Measurements from ENCODE around the gene CES2. TPM values are rescaled to one million over a fixed set of nuclear protein-coding genes. Genes with fewer than 3 reads are reported as not detected.
"Not testable (repeated sequence)": the region's sequence is repeated elsewhere in the genome, so short reads cannot be mapped to it uniquely, and the experiment has no call there.

CES2 gene
- total RNA-seq, 1 experiment from 2014 or later: 21.9 TPM

DNA sequence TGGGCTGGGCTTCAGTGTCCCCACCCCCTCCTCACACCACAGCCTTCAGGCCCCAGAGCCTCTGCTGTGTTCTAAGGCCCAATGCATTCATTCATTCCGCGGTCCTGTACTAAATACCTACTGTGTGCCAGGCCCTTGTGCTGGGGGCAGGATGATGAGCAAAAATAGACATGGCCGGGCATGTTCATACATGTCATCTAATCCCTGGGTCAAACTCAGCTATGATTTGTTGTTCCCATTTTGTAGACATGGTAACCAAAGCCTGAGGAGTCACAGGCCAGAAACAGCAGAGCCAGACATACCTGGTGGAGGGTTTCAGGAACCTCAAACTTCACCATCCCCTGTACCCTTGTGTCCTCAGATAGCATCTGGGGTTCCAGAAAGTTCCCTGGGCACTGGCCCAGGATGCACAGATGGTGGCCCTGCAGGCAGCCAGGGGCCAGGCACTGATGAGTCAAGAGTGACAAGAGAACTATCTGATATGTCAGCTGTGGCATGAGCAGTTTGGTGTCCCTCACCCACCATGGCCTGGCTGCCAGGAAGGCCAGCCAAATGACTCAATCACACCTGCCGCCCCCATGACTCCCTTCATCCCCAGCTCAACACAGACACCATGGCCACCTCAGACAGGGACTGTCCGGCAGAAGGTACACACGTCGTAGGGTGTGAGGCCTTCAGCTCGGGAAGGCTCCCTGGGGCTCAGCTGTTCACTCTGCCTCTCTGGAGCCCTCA is 7.2 kb upstream of the CES2 start:
- H3K9me3 ChIP-seq (replicated peaks): 0 out of 2 replicates have a peak, but pooled peaks cover 4% of the 10 kb centered on the region
- no peak for DNase-seq (ENCODE audit: low read depth in 1 of 2, low spot score in 2 of 2)
- H3K36me3 ChIP-seq: peaks cover 14% of the 10 kb centered on the region
- peaks cover 21% of the 10 kb centered on the region for H3K27me3 ChIP-seq (replicated peaks)
- no peak overlapping the region for H3K4me3 ChIP-seq
- H3K27ac ChIP-seq: no peak overlapping the region
- H3K4me1 ChIP-seq (replicated peaks): peaks cover 28% of the 10 kb centered on the region

- Histone ChIP-seq H3K27me3 (replicated peaks) (peaks cover 21% of the 10 kb centered on the region), H3K4me1 (replicated peaks) (peaks cover 35% of the 10 kb centered on the region), H3K9me3 (replicated peaks) (0 out of 2 replicates have a peak, but pooled peaks cover 4% of the 10 kb centered on the region), H3K36me3 (peaks cover 20% of the 10 kb centered on the region), H3K27ac (no peak overlapping the region), H3K4me3 (no peak overlapping the region)
- DNase-seq (ENCODE audit: low read depth in 1 of 2, low spot score in 2 of 2): no peak
Observed at GRCh38 chr16:66928702-66929388, 6.5 kb upstream of the CES2 start.

DNA sequence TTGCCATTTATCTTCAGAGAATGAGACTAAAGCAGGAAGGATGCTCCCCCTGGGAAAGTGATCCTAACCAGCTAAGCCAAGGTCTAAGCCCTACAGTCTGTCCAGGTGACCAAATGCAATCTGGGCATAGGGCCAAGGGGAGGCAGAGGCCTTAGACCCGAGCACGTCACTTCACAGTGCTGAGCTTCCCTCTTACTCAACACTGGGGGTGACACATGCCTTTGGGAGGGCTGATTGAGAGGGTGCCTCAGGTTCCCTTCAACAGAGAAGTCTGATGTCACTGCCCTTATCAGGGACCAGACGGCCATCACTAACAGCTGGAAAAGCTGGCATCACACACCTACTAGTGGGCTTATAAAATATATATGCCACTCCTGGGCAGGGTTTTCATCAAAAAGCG is 5.1 kb upstream of the CES2 start:
- peaks cover 29% of the 10 kb centered on the region for H3K4me1 ChIP-seq (replicated peaks)
- peaks cover 9% of the 10 kb centered on the region for H3K27me3 ChIP-seq (replicated peaks)
- H3K9me3 ChIP-seq (replicated peaks): no peaks in the 10 kb centered on the region
- DNase-seq (ENCODE audit: low read depth in 1 of 2, low spot score in 2 of 2): no peak
- peaks cover 24% of the 10 kb centered on the region for H3K36me3 ChIP-seq
- no peak overlapping the region for H3K4me3 ChIP-seq
- no peak overlapping the region for H3K27ac ChIP-seq

DNA sequence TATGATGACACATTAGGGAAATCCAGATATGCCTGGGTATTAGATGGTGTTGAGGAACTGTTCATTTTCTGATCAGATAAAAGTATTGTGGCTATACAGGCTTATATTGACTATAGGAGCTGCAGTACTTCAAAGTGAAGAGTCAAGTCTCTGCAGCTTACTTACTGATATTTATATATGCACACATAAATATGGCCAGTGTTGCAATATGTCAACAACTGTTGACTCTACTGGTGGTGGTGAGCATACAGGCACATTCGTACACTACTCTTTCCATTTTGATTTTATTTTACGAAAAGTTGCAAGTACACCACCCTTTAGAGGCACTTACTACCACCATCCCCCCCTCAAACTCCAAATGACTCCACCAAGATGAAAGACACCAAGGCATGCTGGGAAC is 3.7 kb upstream of the CES2 start:
- Histone ChIP-seq H3K36me3 (peaks cover 37% of the 10 kb centered on the region), H3K4me3 (no peak overlapping the region), H3K27me3 (replicated peaks) (no peaks in the 10 kb centered on the region), H3K9me3 (replicated peaks) (no peaks in the 10 kb centered on the region), H3K27ac (no peak overlapping the region), H3K4me1 (replicated peaks) (peaks cover 26% of the 10 kb centered on the region)
- no peak for DNase-seq (ENCODE audit: low read depth in 1 of 2, low spot score in 2 of 2)

- Histone ChIP-seq H3K4me1 (replicated peaks) (peaks cover 22% of the 10 kb centered on the region), H3K27me3 (replicated peaks) (no peaks in the 10 kb centered on the region), H3K4me3 (no peak overlapping the region), H3K9me3 (replicated peaks) (no peaks in the 10 kb centered on the region), H3K27ac (no peak overlapping the region), H3K36me3 (peaks cover 38% of the 10 kb centered on the region)
- no peak for DNase-seq (ENCODE audit: low read depth in 1 of 2, low spot score in 2 of 2)
Observed at GRCh38 chr16:66932076-66932475, 3.2 kb upstream of the CES2 start.

- peaks cover 50% of the 10 kb centered on the region for H3K36me3 ChIP-seq
- H3K27me3 ChIP-seq (replicated peaks): no peaks in the 10 kb centered on the region
- H3K4me1 ChIP-seq (replicated peaks): peaks cover 16% of the 10 kb centered on the region
- H3K27ac ChIP-seq: peak overlapping the region; percentile 49
- no peak for DNase-seq (ENCODE audit: low read depth in 1 of 2, low spot score in 2 of 2)
- H3K9me3 ChIP-seq (replicated peaks): no peaks in the 10 kb centered on the region
- H3K4me3 ChIP-seq: peak overlapping the region; percentile 77
Observed at GRCh38 chr16:66933776-66934137, 1.6 kb upstream of the CES2 start.

DNA sequence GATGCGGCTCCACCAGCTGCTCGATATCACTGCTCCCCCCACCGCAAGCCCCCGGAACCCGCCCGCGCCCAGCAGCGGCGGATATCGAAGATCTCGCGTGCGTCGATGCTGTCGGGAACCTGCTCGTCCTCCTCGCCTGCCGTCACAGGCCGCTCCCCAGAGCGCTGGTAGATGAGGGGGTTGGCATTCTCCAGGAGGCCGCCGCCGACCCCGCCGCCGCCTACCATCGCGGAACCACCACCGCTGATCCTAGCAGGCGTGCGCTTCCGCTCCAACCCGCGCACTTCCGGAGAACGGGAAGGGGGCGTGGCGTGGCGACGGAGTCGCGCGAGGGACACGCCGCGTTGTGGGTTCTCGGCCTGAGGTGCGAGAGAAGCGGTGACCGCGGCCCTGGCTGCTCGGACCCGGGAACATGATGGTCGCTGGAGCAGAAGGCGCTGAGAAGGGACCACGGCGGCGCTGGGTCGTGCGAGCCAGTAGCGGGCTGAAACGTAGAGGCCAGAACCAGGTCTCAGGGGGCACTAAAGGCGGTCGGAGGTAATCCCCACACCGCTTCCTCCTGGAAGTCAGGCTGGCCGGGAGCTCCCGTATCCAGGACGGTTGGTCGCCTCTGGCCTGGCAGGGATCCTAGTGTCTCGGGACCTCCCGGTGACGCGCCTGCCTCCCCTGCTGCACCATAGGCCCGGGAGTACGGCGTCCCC is 1.0 kb upstream of the CES2 start, which contains the start of gene CIAO2B:
Gene CIAO2B, minus strand, starts transcription at position 265 of the 701 bp plus-strand sequence. Its CDS starts 38 bp downstream, at position 227.
- peaks cover 56% of the 10 kb centered on the region for H3K36me3 ChIP-seq
- no peaks in the 10 kb centered on the region for H3K27me3 ChIP-seq (replicated peaks)
- peaks cover 16% of the 10 kb centered on the region for H3K4me1 ChIP-seq (replicated peaks)
- peak within 1 kb of the TSS; percentile 77 for H3K4me3 ChIP-seq
- H3K9me3 ChIP-seq (replicated peaks): no peaks in the 10 kb centered on the region
- DNase-seq (ENCODE audit: low read depth in 1 of 2, low spot score in 2 of 2): peak; percentile 88 to 89
- H3K27ac ChIP-seq: peak within 1 kb of the TSS; percentile 49

DNA sequence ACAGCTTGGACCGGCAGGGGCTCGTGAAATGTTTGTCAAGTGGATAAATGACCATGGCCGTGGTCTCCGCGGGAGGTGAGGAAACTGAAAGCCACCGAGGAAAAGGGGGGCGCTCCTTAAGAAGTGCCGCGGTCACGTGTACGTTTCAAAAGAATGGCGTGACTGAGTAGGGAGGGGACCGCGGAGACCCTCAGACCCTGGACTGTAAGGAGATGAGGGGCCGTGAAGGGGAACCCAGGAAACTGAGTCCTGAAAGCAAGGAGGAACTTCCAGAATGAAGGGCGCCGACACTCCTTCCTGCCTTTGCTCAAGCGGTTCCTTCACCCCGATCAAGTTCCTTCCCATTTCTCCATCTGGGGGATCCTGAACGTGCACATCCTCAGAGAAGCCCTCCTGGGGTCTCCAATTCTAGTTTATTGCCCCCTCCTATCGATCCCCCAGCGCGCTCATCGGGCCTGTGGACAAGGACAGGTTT is 440 bp upstream of the CES2 start:
- H3K9me3 ChIP-seq (replicated peaks); H3K27me3 ChIP-seq (replicated peaks): not testable (repeated sequence)
- H3K27ac ChIP-seq: peak overlapping the region; percentile 49
- peaks cover 62% of the 10 kb centered on the region for H3K36me3 ChIP-seq
- H3K4me1 ChIP-seq (replicated peaks): peaks cover 16% of the 10 kb centered on the region
- peak in 1 of 2 experiments; percentile 40 for DNase-seq (ENCODE audit: low read depth in 1 of 2, low spot score in 2 of 2)
- H3K4me3 ChIP-seq: peak overlapping the region; percentile 77

GRCh38 chr16:66936462-66936861 is 1.1 kb downstream of the CES2 start:
- Histone ChIP-seq H3K36me3 (peaks cover 75% of the 10 kb centered on the region), H3K4me3 (no peak overlapping the region), H3K4me1 (replicated peaks) (peaks cover 16% of the 10 kb centered on the region), H3K27me3 (replicated peaks) (no peaks in the 10 kb centered on the region), H3K27ac (no peak overlapping the region), H3K9me3 (replicated peaks) (no peaks in the 10 kb centered on the region)
- DNase-seq (ENCODE audit: low read depth in 1 of 2, low spot score in 2 of 2): no peak

GRCh38 chr16:66936889-66937554 is 1.7 kb downstream of the CES2 start:
- peaks cover 75% of the 10 kb centered on the region for H3K36me3 ChIP-seq

DNA sequence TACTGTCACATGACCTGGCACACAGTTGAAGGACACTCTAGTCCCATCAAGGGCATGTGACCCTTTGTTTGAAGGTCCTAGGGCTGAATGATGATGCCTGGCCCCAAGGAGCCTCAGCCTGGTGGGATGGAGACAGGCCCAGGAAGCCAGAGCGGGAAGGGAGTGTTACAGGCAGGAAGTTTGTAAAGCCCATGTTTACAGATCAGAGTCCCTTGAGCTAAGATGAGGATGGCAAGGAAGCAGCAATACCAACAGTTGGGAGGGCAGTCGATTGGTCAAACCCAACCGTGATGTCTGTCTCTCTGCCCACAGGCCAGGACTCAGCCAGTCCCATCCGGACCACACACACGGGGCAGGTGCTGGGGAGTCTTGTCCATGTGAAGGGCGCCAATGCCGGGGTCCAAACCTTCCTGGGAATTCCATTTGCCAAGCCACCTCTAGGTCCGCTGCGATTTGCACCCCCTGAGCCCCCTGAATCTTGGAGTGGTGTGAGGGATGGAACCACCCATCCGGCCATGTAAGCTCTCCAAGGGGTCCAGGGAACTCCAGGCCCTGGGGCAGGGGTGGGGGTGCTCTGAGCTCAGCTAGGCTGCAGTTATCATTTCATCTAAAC is 2.5 kb downstream of the CES2 start:
- H3K4me3 ChIP-seq: no peak overlapping the region
- H3K9me3 ChIP-seq (replicated peaks): no peaks in the 10 kb centered on the region
- DNase-seq (ENCODE audit: low read depth in 1 of 2, low spot score in 2 of 2): no peak
- no peaks in the 10 kb centered on the region for H3K27me3 ChIP-seq (replicated peaks)
- no peak overlapping the region for H3K27ac ChIP-seq
- H3K4me1 ChIP-seq (replicated peaks): peaks cover 15% of the 10 kb centered on the region
- peaks cover 77% of the 10 kb centered on the region for H3K36me3 ChIP-seq

More at GRCh38 chr16:66936889-66937554, 1.7 kb downstream of the CES2 start:
- Histone ChIP-seq H3K4me3 (no peak overlapping the region), H3K9me3 (replicated peaks) (no peaks in the 10 kb centered on the region), H3K4me1 (replicated peaks) (peaks cover 16% of the 10 kb centered on the region), H3K27ac (no peak overlapping the region), H3K27me3 (replicated peaks) (no peaks in the 10 kb centered on the region)
- no peak for DNase-seq (ENCODE audit: low read depth in 1 of 2, low spot score in 2 of 2)

GRCh38 chr16:66939366-66939765 is 4.0 kb downstream of the CES2 start:
- H3K4me3 ChIP-seq: no peak overlapping the region
- H3K36me3 ChIP-seq: peaks cover 80% of the 10 kb centered on the region
- H3K27me3 ChIP-seq (replicated peaks): no peaks in the 10 kb centered on the region
- DNase-seq (ENCODE audit: low read depth in 1 of 2, low spot score in 2 of 2): no peak
- H3K4me1 ChIP-seq (replicated peaks): peaks cover 6% of the 10 kb centered on the region
- H3K27ac ChIP-seq: no peak overlapping the region
- no peaks in the 10 kb centered on the region for H3K9me3 ChIP-seq (replicated peaks)

DNA sequence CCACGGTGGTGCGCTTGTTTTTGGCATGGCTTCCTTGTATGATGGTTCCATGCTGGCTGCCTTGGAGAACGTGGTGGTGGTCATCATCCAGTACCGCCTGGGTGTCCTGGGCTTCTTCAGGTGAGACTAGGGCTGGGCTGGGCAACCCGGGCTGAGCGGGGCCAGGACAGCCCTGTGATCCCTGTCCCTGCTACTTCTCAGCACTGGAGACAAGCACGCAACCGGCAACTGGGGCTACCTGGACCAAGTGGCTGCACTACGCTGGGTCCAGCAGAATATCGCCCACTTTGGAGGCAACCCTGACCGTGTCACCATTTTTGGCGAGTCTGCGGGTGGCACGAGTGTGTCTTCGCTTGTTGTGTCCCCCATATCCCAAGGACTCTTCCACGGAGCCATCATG is 4.9 kb downstream of the CES2 start:
- DNase-seq (ENCODE audit: low read depth in 1 of 2, low spot score in 2 of 2): no peak
- Histone ChIP-seq H3K4me1 (replicated peaks) (peaks cover 5% of the 10 kb centered on the region), H3K36me3 (peaks cover 79% of the 10 kb centered on the region), H3K9me3 (replicated peaks) (no peaks in the 10 kb centered on the region), H3K27ac (no peak overlapping the region), H3K27me3 (replicated peaks) (no peaks in the 10 kb centered on the region), H3K4me3 (no peak overlapping the region)

Measured in SJSA1 (cell line).